Kidney (tissue), 14 donors: Measurements from ENCODE around the gene ARHGEF1. TPM values are rescaled to one million over a fixed set of nuclear protein-coding genes. Genes with fewer than 3 reads are reported as not detected.
A peak's percentile ranks its signal among the peaks of the same experiment; 100 is the strongest.

ENCODE experiments used
- DNase-seq, 5 donors: peaks; one replicate each; pipeline ENCODE4 v3.0.0-alpha.2; 2013 to 2020
- FAIRE-seq: peaks from 2 replicates; lab custom pipeline; 2012; peaks lifted over from hg19 to GRCh38; lab: Jason Lieb, UNC
- H3K27ac ChIP-seq, 2 donors: one replicate each; pipeline ENCODE4 v1.7.0; 2013; ENCODE audit warnings: low read depth in 2 of 2, low read length in 2 of 2, inconsistent platforms in 1 of 2
- H3K27me3 ChIP-seq: one replicate; pipeline ENCODE4 v1.7.1; 2013; ENCODE audit warnings: low read length, inconsistent platforms; ENCODE audit not compliant: control insufficient read depth, insufficient read depth
- H3K36me3 ChIP-seq, 3 donors: one replicate each; pipeline versions ENCODE4 v1.7.0 to v1.7.1; 2013; ENCODE audit warnings: low read length in 3 of 3, control low read depth in 1 of 3, inconsistent platforms in 1 of 3; ENCODE audit not compliant: insufficient read depth in 3 of 3, control insufficient read depth in 2 of 3
- H3K4me1 ChIP-seq, 3 donors: one replicate each; pipeline versions ENCODE4 v1.7.0 to v1.7.1; 2013; ENCODE audit warnings: low read length in 3 of 3, inconsistent platforms in 1 of 3, low read depth in 1 of 3; ENCODE audit not compliant: control insufficient read depth in 2 of 3, insufficient read depth in 2 of 3
- H3K4me3 ChIP-seq, 3 donors: one replicate each; pipeline versions ENCODE4 v1.7.0 to v1.8.1; 2013; ENCODE audit warnings: low read length in 3 of 3, control low read depth in 1 of 3, inconsistent platforms in 1 of 3
- H3K9ac ChIP-seq, 3 donors: one replicate each; pipeline versions ENCODE4 v1.7.0 to v1.7.1; 2013; ENCODE audit warnings: low read length in 3 of 3, control low read depth in 1 of 3, inconsistent platforms in 1 of 3
- H3K9me3 ChIP-seq, 3 donors: one replicate each; pipeline versions ENCODE4 v1.7.0 to v1.7.1; 2013; ENCODE audit warnings: low read length in 3 of 3, control low read depth in 1 of 3, inconsistent platforms in 1 of 3; ENCODE audit not compliant: control insufficient read depth in 2 of 3, insufficient read depth in 1 of 3
- intact Hi-C: fragments of 100-400 bp; cut with DNase I; formaldehyde crosslinking; loops from one replicate; pipeline ENCODE4 v1.11.1; 2022
- polyA plus RNA-seq: library from polyadenylated mRNA; stranded (reverse); fragments of 350-450 nt; fragmentation: Illumina TruSeq; extraction: RNeasy Lipid Tissue Mini Kit (QIAGEN cat#74804); gene quantifications from one replicate; pipeline ENCODE4 v1.2.3, GENCODE V29; 2014; ENCODE audit warnings: low read depth, low replicate concordance; ENCODE audit not compliant: insufficient read depth
- total RNA-seq: library from RNA; stranded (reverse); fragmentation: NEBNext Ultra II Directional; extraction: Animal tissue kit (Norgen Biotek cat#: 25700); gene quantifications from one replicate; pipeline ENCODE4 v1.2.1, GENCODE V29; 2021
- TF ChIP-seq, protein P1 (sequence below): IDR thresholded peaks from 3 replicates; pipeline ENCODE4 v1.5.1; 2012; ENCODE audit warnings: mild to moderate bottlenecking, moderate library complexity, borderline replicate concordance; ENCODE audit not compliant: insufficient read depth; ENCODE audit errors: extremely low read depth
- donor health status: control.
- donor health status: control.
- donor health status: control.
- donor health status: control.
- donor health status: control.
- donor health status: DM: yes; HTN: yes; CAD: no.
- donor health status: Normal renal cell carcinoma (clear cell type).

Gene ARHGEF1
- total and polyA plus RNA-seq, 2 donors from 2014 or later, result 39.0 to 139 TPM

DNA sequence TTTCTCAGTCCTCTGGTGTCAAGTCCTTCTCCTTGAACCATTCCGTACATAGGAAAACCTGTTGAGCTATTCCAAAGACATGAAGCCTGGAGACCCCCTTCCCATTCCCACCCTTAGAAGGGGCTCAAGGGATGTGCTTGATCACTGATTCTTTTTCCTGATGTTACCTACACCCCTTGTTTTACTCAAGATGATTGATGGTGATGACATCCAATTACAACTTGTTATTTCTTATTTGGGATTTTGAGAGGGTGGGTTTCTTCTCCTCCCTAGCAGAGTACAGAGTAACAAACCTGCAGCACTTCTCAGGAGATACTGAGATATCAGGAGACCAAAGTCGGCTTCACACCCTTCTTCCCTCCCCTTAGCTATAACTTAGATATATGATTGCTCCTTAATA lies 29.6 kb upstream of the ARHGEF1 start:
- H3K4me1 ChIP-seq, result no peaks in the 10 kb centered on the region
- no peak for DNase-seq
- TF ChIP-seq, protein P1, sequence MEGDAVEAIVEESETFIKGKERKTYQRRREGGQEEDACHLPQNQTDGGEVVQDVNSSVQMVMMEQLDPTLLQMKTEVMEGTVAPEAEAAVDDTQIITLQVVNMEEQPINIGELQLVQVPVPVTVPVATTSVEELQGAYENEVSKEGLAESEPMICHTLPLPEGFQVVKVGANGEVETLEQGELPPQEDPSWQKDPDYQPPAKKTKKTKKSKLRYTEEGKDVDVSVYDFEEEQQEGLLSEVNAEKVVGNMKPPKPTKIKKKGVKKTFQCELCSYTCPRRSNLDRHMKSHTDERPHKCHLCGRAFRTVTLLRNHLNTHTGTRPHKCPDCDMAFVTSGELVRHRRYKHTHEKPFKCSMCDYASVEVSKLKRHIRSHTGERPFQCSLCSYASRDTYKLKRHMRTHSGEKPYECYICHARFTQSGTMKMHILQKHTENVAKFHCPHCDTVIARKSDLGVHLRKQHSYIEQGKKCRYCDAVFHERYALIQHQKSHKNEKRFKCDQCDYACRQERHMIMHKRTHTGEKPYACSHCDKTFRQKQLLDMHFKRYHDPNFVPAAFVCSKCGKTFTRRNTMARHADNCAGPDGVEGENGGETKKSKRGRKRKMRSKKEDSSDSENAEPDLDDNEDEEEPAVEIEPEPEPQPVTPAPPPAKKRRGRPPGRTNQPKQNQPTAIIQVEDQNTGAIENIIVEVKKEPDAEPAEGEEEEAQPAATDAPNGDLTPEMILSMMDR, result no peak
- FAIRE-seq, result no peak
- no peak overlapping the region for H3K27ac ChIP-seq
- no peak overlapping the region for H3K9ac ChIP-seq
- H3K9me3 ChIP-seq, result no peaks in the 10 kb centered on the region
- no peaks in the 10 kb centered on the region for H3K36me3 ChIP-seq
- H3K4me3 ChIP-seq, result no peak overlapping the region
- intact Hi-C loops, result no loop called here
- no peaks in the 10 kb centered on the region for H3K27me3 ChIP-seq

DNA sequence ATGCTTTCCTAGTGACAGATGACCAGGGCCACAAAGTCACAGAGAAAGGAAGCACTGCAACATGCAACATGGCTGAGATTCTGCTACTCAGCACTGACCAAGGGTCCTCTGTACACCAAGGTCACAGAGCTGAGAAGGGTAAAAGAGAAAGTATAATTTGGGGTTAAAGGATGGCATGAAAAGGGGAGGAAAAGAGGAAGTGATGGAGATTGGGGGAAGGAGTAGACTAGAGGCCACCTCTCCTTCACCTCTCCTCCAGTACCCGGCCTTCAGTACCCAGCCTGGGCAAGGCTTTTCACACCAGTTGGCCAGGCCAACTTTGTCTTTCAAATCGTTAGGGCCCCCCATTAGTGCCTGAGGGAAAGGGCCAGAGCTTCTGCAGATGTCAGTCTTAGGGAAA lies 29.2 kb upstream of the ARHGEF1 start:
- intact Hi-C loops, result no loop called here
- H3K9ac ChIP-seq, result no peak overlapping the region
- no peaks in the 10 kb centered on the region for H3K36me3 ChIP-seq
- FAIRE-seq, result no peak
- DNase-seq, result peak in 1 of 5 donors; percentile 18
- TF ChIP-seq, protein P1, result no peak
- no peak overlapping the region for H3K27ac ChIP-seq
- no peaks in the 10 kb centered on the region for H3K4me1 ChIP-seq
- H3K27me3 ChIP-seq, result no peaks in the 10 kb centered on the region
- no peak overlapping the region for H3K4me3 ChIP-seq
- no peaks in the 10 kb centered on the region for H3K9me3 ChIP-seq

DNA sequence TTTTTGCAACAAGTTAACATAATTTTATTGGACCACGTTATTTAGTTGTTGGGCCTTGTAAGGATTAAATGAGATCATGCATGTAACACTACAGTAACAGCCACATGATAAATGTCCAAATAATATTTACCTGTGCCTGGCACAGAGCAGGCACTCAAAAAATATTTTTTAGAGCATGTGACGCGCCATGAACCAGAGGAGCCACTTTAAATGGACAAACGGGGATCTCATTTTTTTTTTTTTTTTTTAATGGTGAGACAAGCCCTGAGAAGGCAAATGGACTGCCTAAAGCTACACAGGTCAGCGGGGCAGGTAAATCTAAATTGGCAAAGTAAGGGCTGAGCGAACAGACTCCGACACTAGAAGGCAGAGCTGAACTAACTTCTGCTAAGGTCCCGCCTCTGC lies 23.8 kb upstream of the ARHGEF1 start:
- FAIRE-seq (no peak), DNase-seq (no peak)
- Histone ChIP-seq H3K9me3 (no peaks in the 10 kb centered on the region), H3K27ac (peak overlapping the region in 1 of 2 donors; percentile 99), H3K9ac (peak overlapping the region in 2 of 3 donors; percentile 59 to 89), H3K27me3 (no peaks in the 10 kb centered on the region), H3K4me1 (peaks cover 2 to 22% (median 11%) of the 10 kb centered on the region in 3 donors), H3K36me3 (peaks cover 12 to 22% (median 14%) of the 10 kb centered on the region in 3 donors), H3K4me3 (peak overlapping the region; percentile 40 to 95 (median 94))
- TF ChIP-seq, protein P1, result no peak
- intact Hi-C loops, result no loop called here
